OCI-LY7 (cell line): Measurements from ENCODE around the gene CASP9. TPM values are rescaled to one million over a fixed set of nuclear protein-coding genes. Genes with fewer than 3 reads are reported as not detected.

ENCODE experiments used
- BruUV-seq: library from RNA; stranded (reverse); fragments of 400-500 nt; replicated peaks from 2 replicates; lab custom pipeline; 2021; lab: Mats Ljungman, UMichigan
- CTCF ChIA-PET: fragments of 300-600 bp; sonication (Branson Sonifier 250); formaldehyde crosslinking; loops from one replicate; lab custom pipeline; 2022; ENCODE audit warnings: antibody characterized with exemption; ENCODE audit not compliant: unreplicated experiment; lab: Charles Lee
- POLR2A ChIA-PET: fragments of 300-600 bp; sonication (Branson Sonifier 250); formaldehyde crosslinking; loops from one replicate; lab custom pipeline; 2022; ENCODE audit warnings: antibody characterized with exemption; lab: Charles Lee
- DNase-seq: peaks from one replicate; pipeline ENCODE4 v3.0.0-alpha.2; 2015; ENCODE audit warnings: low spot score
- H2AFZ ChIP-seq: fragments of 200-600 bp; sonication (generic), shearing (Covaris generic); 2 replicates; pipeline ENCODE4 v1.6.1; 2014; ENCODE audit warnings: mild to moderate bottlenecking, antibody characterized with exemption, low read length, moderate library complexity
- H3K27ac ChIP-seq: fragments of 200-600 bp; sonication (generic); 2 replicates; pipeline ENCODE4 v1.5.1; 2014; ENCODE audit warnings: mixed run types, low read depth, mild to moderate bottlenecking, moderate library complexity, low read length, inconsistent platforms; ENCODE audit not compliant: poor library complexity, severe bottlenecking
- H3K36me3 ChIP-seq: fragments of 200-600 bp; sonication (generic); 2 replicates; pipeline ENCODE4 v1.6.1; 2014; ENCODE audit warnings: mild to moderate bottlenecking, antibody characterized with exemption, low read length, moderate library complexity, mixed read lengths; ENCODE audit not compliant: insufficient read depth
- H3K4me1 ChIP-seq: fragments of 200-600 bp; sonication (generic); 2 replicates; pipeline ENCODE4 v1.5.1; 2014; ENCODE audit warnings: mild to moderate bottlenecking, low read length; ENCODE audit not compliant: insufficient read depth, poor library complexity, severe bottlenecking
- H3K4me2 ChIP-seq: fragments of 200-600 bp; sonication (generic); 2 replicates; pipeline ENCODE4 v1.6.1; 2014; ENCODE audit warnings: mild to moderate bottlenecking, low read length
- H3K4me3 ChIP-seq: fragments of 200-600 bp; sonication (generic); 2 replicates; pipeline ENCODE4 v1.5.1; 2014; ENCODE audit warnings: mild to moderate bottlenecking, low read depth, low read length; ENCODE audit not compliant: poor library complexity, severe bottlenecking
- H3K79me2 ChIP-seq: fragments of 200-600 bp; sonication (generic); 2 replicates; pipeline ENCODE4 v1.6.1; 2016; ENCODE audit warnings: low read depth, mild to moderate bottlenecking, low read length, moderate library complexity, mixed read lengths; ENCODE audit not compliant: insufficient read depth
- H3K9me2 ChIP-seq: fragments of 200-600 bp; sonication (generic); 2 replicates; pipeline ENCODE4 v1.6.1; 2016; ENCODE audit warnings: mild to moderate bottlenecking, low read length, mixed read lengths; ENCODE audit not compliant: insufficient read depth
- H3K9me3 ChIP-seq: fragments of 200-600 bp; sonication (generic); 2 replicates; pipeline ENCODE4 v1.6.1; 2014; ENCODE audit warnings: mild to moderate bottlenecking, mixed run types, low read length, mixed read lengths
- H4K20me1 ChIP-seq: fragments of 200-600 bp; sonication (generic); 2 replicates; pipeline ENCODE4 v1.6.1; 2014; ENCODE audit warnings: mild to moderate bottlenecking, antibody characterized with exemption, low read length, moderate library complexity, mixed read lengths; ENCODE audit not compliant: insufficient read depth
- CTCF ChIP-seq: fragments of 200-600 bp; sonication (generic); conservative IDR thresholded peaks from 2 replicates; pipeline ENCODE4 v1.5.1; 2014; ENCODE audit warnings: mild to moderate bottlenecking, antibody characterized with exemption, low read length, moderate library complexity, mixed read lengths
- EZH2phosphoT487 ChIP-seq: fragments of 200-600 bp; sonication (generic); IDR thresholded peaks from 2 replicates; pipeline ENCODE4 v1.6.1; 2018; ENCODE audit warnings: low read depth, borderline replicate concordance, mild to moderate bottlenecking, mixed run types, antibody characterized with exemption, low read length, moderate library complexity, mixed read lengths
- intact Hi-C: fragments of 100-400 bp; cut with micrococcal nuclease; formaldehyde crosslinking; loops from one replicate; pipeline ENCODE4 v1.10.0; 2022; ENCODE audit not compliant: unreplicated experiment
- small RNA-seq: library from RNA; depleted of rRNA; stranded (forward); fragments of <200 nt; gene quantifications from one replicate; pipeline ENCODE3, GENCODE V24; 2014
- total RNA-seq, 2 experiments: library from RNA; depleted of rRNA in 1 of 2; stranded (reverse); fragments of >200 nt in 1 of 2; shearing (Covaris generic) in 1 of 2; gene quantifications; 2 replicates each; pipeline ENCODE4 v1.2.3, GENCODE V29; 2014 to 2022

Gene CASP9
- total RNA-seq, 2 experiments from 2014 or later: 14.5 to 17.6 TPM

- Histone ChIP-seq H3K4me3 (no peak overlapping the region), H3K79me2 (no peaks in the 10 kb centered on the region), H3K4me2 (no peak overlapping the region), H3K9me2 (no peaks in the 10 kb centered on the region), H3K9me3 (no peaks in the 10 kb centered on the region), H2AFZ (no peak overlapping the region), H3K27ac (no peak overlapping the region), H3K36me3 (no peaks in the 10 kb centered on the region), H3K4me1 (no peaks in the 10 kb centered on the region), H4K20me1 (no peaks in the 10 kb centered on the region)
- ChIA-PET POLR2A (no interaction called here), CTCF (no interaction called here)
- TF ChIP-seq CTCF (no peak), EZH2phosphoT487 (no peak)
- BruUV-seq: no TSS peak
- DNase-seq: no peak
- intact Hi-C loops: no loop called here
These were observed 80.7 kb downstream of the CASP9 start for GRCh38 chr1:15443281-15443680.

DNA sequence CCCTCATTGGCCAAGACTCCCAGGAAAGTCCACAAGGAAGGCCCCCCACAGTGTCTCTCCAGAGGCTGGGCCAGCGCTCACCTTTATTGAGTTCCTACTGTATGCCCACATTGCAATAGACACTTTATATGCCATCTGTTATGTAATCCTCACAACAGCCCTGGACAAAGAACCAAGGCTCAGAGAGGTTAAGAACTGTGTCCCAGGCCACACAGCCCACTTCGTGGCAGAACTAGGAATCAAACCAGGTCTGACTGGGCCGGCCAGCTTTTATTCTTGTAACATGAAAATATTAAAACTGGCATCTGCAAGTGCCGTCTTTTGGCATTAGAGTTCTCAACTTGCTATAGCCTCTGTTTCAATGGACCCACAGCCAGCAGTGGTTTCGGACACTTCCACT, 81.3 kb downstream of the CASP9 start:
- ChIA-PET CTCF (no interaction called here), POLR2A (no interaction called here)
- H3K4me2 ChIP-seq: no peak overlapping the region
- no TSS peak for BruUV-seq
- TF ChIP-seq EZH2phosphoT487 (no peak), CTCF (no peak)
- no peaks in the 10 kb centered on the region for H3K36me3 ChIP-seq
- no peaks in the 10 kb centered on the region for H3K4me1 ChIP-seq
- no peak overlapping the region for H2AFZ ChIP-seq
- no peak overlapping the region for H3K4me3 ChIP-seq
- H3K27ac ChIP-seq: no peak overlapping the region
- intact Hi-C loops: no loop called here
- no peaks in the 10 kb centered on the region for H3K9me2 ChIP-seq
- H3K9me3 ChIP-seq: no peaks in the 10 kb centered on the region
- no peaks in the 10 kb centered on the region for H4K20me1 ChIP-seq
- DNase-seq: no peak
- H3K79me2 ChIP-seq: no peaks in the 10 kb centered on the region

DNA sequence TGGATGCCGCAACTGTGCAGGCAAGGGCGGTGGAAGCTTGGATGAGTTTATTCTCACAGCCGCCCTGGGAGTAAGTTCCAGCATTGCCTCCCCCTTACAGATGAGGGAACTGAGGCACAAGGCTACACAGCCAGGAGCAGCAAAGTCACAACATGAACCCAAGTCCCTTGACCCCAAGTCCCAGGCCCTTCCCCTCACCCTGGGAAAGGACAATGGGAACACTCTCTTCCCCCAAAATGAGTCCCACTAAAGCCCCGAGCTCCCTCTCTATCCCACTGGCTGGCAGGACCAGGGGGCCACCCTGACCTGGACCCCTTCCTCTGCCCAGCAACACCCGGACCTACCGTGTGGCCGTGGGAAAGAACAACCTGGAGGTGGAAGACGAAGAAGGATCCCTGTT, 81.9 kb downstream of the CASP9 start:
- Histone ChIP-seq H4K20me1 (no peaks in the 10 kb centered on the region), H2AFZ (no peak overlapping the region), H3K79me2 (no peaks in the 10 kb centered on the region), H3K27ac (no peak overlapping the region), H3K4me2 (no peak overlapping the region), H3K36me3 (no peaks in the 10 kb centered on the region), H3K4me1 (no peaks in the 10 kb centered on the region), H3K9me3 (no peaks in the 10 kb centered on the region), H3K4me3 (no peak overlapping the region), H3K9me2 (no peaks in the 10 kb centered on the region)
- no TSS peak for BruUV-seq
- DNase-seq: no peak
- intact Hi-C loops: no loop called here
- POLR2A ChIA-PET: no interaction called here
- no peak for TF ChIP-seq CTCF
- TF ChIP-seq EZH2phosphoT487: no peak
- CTCF ChIA-PET: no interaction called here

Small RNA genes lying within 50 kb of the gene (small RNA-seq; reads per million reads assigned to genes)
- 0.26 reads per million for gene SCARNA21B

Other genes with a start within 250 kb of the CASP9 start
- 25.4 and 27.3 TPM in 2 replicates for gene EFHD2, start 114.3 kb downstream of the CASP9 start, total RNA-seq (2014; rRNA removed; shearing (Covaris generic))
- gene EFHD2, start 114.3 kb downstream of the CASP9 start, total RNA-seq (2022): 38.3 and 42.0 TPM in 2 replicates
- not detected in 2 replicates for gene CTRC, start 85.8 kb downstream of the CASP9 start, total RNA-seq (2014; rRNA removed; shearing (Covaris generic))
- gene CTRC, start 85.8 kb downstream of the CASP9 start, total RNA-seq (2022): not detected in 2 replicates
- not detected in 2 replicates for gene CELA2A, start 67.5 kb downstream of the CASP9 start, total RNA-seq (2014; rRNA removed; shearing (Covaris generic))
- gene CELA2A, start 67.5 kb downstream of the CASP9 start, total RNA-seq (2022): not detected in 2 replicates
- not detected in 2 replicates for gene CELA2B, start 48.1 kb downstream of the CASP9 start, total RNA-seq (2014; rRNA removed; shearing (Covaris generic))
- gene CELA2B, start 48.1 kb downstream of the CASP9 start, total RNA-seq (2022): not detected in 2 replicates
- gene DNAJC16, start 2.6 kb upstream of the CASP9 start, total RNA-seq (2014; rRNA removed; shearing (Covaris generic)): 5.8 and 9.1 TPM in 2 replicates
- gene DNAJC16, start 2.6 kb upstream of the CASP9 start, total RNA-seq (2022): 15.0 and 16.8 TPM in 2 replicates
- 0.15 and 0.54 TPM in 2 replicates for gene AGMAT, start 60.8 kb upstream of the CASP9 start, total RNA-seq (2014; rRNA removed; shearing (Covaris generic))
- 0.29 and 0.39 TPM in 2 replicates for gene AGMAT, start 60.8 kb upstream of the CASP9 start, total RNA-seq (2022)
- 23.5 and 29.6 TPM in 2 replicates for gene DDI2, start 93.2 kb upstream of the CASP9 start, total RNA-seq (2014; rRNA removed; shearing (Covaris generic))
- 34.7 and 40.8 TPM in 2 replicates for gene DDI2, start 93.2 kb upstream of the CASP9 start, total RNA-seq (2022)
- gene PLEKHM2, start 160.1 kb upstream of the CASP9 start, total RNA-seq (2014; rRNA removed; shearing (Covaris generic)): 18.8 and 27.5 TPM in 2 replicates
- gene PLEKHM2, start 160.1 kb upstream of the CASP9 start, total RNA-seq (2022): 38.5 and 45.7 TPM in 2 replicates
- gene SLC25A34, start 212.0 kb upstream of the CASP9 start, total RNA-seq (2014; rRNA removed; shearing (Covaris generic)): 1.2 and 1.4 TPM in 2 replicates
- 2.2 TPM in 2 replicates for gene SLC25A34, start 212.0 kb upstream of the CASP9 start, total RNA-seq (2022)
- not detected in 2 replicates for gene TMEM82, start 218.3 kb upstream of the CASP9 start, total RNA-seq (2014; rRNA removed; shearing (Covaris generic))
- not detected in 2 replicates for gene TMEM82, start 218.3 kb upstream of the CASP9 start, total RNA-seq (2022)
- not detected in 2 replicates for gene FBLIM1, start 234.6 kb upstream of the CASP9 start, total RNA-seq (2014; rRNA removed; shearing (Covaris generic))
- gene FBLIM1, start 234.6 kb upstream of the CASP9 start, total RNA-seq (2022): not detected in 2 replicates